Stimulated activated CD4-positive, alpha-beta T cell treated with anti-CD3 and anti-CD28 coated beads, Interleukin-1b, Interleukin-23, amount 100 ng/mL, for 1 hour (primary cell): Measurements from ENCODE around the gene OCA2.
"Not testable (repeated sequence)": the region's sequence is repeated elsewhere in the genome, so short reads cannot be mapped to it uniquely, and the experiment has no call there.

Source experiments
- DNase-seq, 2 donors: peaks; one replicate each; pipeline ENCODE4 v3.0.0-alpha.2; 2020; ENCODE audit warnings: low read depth in 2 of 2

The OCA2 gene

GRCh38 chr15:27731776-27732175, 367.3 kb downstream of the OCA2 start:
- no peak for DNase-seq

DNA sequence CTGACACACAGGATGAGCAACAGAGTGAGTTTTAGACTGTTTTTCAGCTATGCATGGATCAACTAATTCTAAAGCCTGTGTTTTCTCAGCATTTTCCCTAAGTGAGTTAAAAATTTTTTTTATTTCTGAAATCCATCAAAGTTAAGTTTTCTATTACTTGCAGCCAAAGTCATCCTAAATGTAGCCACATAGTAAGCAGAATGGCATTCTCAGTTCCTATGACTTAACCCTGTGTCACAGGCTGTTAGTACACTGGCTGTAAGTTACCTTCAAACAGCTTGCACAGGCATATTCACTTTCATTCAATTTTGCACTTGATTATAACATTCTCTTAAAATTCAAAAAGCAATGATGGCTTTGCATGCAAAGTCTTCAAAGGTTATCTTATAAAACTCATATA, 368.2 kb downstream of the OCA2 start:
- DNase-seq: no peak

- no peak for DNase-seq
Observed at GRCh38 chr15:27725731-27726130, 373.4 kb downstream of the OCA2 start.

GRCh38 chr15:27723821-27724220, 375.3 kb downstream of the OCA2 start:
- DNase-seq: no peak

GRCh38 chr15:27722102-27722501, 377.0 kb downstream of the OCA2 start:
- DNase-seq: no peak

GRCh38 chr15:27714675-27715074, 384.4 kb downstream of the OCA2 start:
- no peak for DNase-seq

- DNase-seq: not testable (repeated sequence)
Observed at GRCh38 chr15:27713850-27714249, 385.3 kb downstream of the OCA2 start.

DNA sequence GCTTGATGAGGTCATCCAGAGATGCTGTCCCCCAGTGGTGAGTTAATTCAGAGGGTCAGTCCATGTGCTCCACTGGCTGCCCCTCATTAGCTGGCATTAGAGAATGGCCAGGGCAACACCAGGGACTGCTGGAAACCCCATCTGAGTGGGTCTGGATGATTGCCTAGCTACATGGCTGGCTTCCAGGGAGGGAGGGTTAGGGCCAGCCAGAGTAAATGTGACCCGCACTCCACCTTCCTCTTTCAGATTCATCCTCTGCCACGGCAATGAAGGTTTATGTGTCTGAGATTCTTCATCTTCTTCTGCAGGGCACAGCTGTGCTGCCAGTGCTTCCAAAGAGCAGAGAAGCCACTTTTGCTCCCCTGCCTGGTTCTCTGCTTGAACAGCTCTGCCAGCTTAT, 391.9 kb downstream of the OCA2 start:
- DNase-seq: no peak

GRCh38 chr15:27706300-27706699, 392.8 kb downstream of the OCA2 start:
- DNase-seq: no peak

DNA sequence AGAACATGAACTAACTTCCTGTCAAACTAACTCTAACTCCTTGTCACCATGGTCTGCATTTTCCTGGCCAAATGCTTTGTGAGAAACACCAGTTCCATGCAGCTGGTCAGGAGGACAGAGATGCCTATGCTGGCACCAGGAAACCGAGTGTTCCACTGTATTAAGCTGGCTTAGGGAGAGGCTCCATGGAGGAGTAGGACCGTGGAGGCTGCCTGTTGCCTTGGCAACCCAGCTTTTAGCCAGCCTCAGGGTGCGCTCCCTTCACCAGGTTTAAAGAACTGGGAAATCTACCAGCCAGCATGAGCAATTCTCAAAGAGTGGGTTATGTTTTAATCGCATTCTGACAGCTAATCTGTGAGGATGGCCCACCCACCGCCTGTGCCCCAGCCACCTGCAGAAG, 394.1 kb downstream of the OCA2 start:
- DNase-seq: no peak
